Hepatocyte (in vitro differentiated cells): ENCODE measurements around the gene SLC7A7. TPM values are rescaled to one million over a fixed set of nuclear protein-coding genes. Genes with fewer than 3 reads are reported as not detected.

Source experiments
- DNase-seq: peaks from one replicate; pipeline ENCODE4 v3.0.0-alpha.2; 2016; ENCODE audit warnings: low spot score
- H2AFZ ChIP-seq: fragments of 200-600 bp; sonication (generic); 2 replicates; pipeline ENCODE4 v1.6.0; 2016; ENCODE audit warnings: antibody characterized with exemption, mild to moderate bottlenecking
- H3K27ac ChIP-seq: fragments of 200-600 bp; sonication (generic); 2 replicates; pipeline ENCODE4 v1.5.1; 2016; ENCODE audit warnings: mild to moderate bottlenecking
- H3K27me3 ChIP-seq: fragments of 200-600 bp; sonication (generic); 2 replicates; pipeline ENCODE4 v1.6.1; 2016
- H3K36me3 ChIP-seq: fragments of 200-600 bp; sonication (generic); replicated peaks from 2 replicates; pipeline ENCODE4 v1.5.1; 2016; ENCODE audit warnings: low read depth; ENCODE audit not compliant: insufficient read depth
- H3K4me1 ChIP-seq: fragments of 200-600 bp; sonication (generic); 2 replicates; pipeline ENCODE4 v1.5.1; 2016; ENCODE audit warnings: mild to moderate bottlenecking, moderate library complexity; ENCODE audit not compliant: insufficient read depth
- H3K4me2 ChIP-seq: fragments of 200-600 bp; sonication (generic); 2 replicates; pipeline ENCODE4 v1.6.0; 2016
- H3K4me3 ChIP-seq: fragments of 200-600 bp; sonication (generic); 2 replicates; pipeline ENCODE4 v1.5.1; 2016; ENCODE audit warnings: mild to moderate bottlenecking
- H3K79me2 ChIP-seq: fragments of 200-600 bp; sonication (generic); 2 replicates; pipeline ENCODE4 v1.6.0; 2017; ENCODE audit warnings: mild to moderate bottlenecking
- H3K9me2 ChIP-seq: fragments of 200-600 bp; sonication (generic); replicated peaks from 2 replicates; pipeline ENCODE4 v1.6.0; 2017; ENCODE audit warnings: mild to moderate bottlenecking; ENCODE audit not compliant: insufficient read depth
- H3K9me3 ChIP-seq: fragments of 200-600 bp; sonication (generic); 2 replicates; pipeline ENCODE4 v1.5.1; 2016; ENCODE audit warnings: low read depth, mild to moderate bottlenecking
- H4K20me1 ChIP-seq: fragments of 200-600 bp; sonication (generic); 2 replicates; pipeline ENCODE4 v1.6.0; 2016; ENCODE audit warnings: mild to moderate bottlenecking; ENCODE audit not compliant: insufficient read depth, poor library complexity, severe bottlenecking
- EZH2 ChIP-seq: fragments of 200-600 bp; sonication (generic); IDR thresholded peaks from 2 replicates; pipeline ENCODE4 v1.6.1; 2016; ENCODE audit warnings: antibody characterized with exemption, mild to moderate bottlenecking, borderline replicate concordance
- EZH2phosphoT487 ChIP-seq: fragments of 200-600 bp; sonication (generic); IDR thresholded peaks from one replicate; pipeline ENCODE4 v1.6.1; 2018; ENCODE audit warnings: antibody characterized with exemption, mild to moderate bottlenecking, low read depth, moderate library complexity; ENCODE audit not compliant: unreplicated experiment, severe bottlenecking
- WGBS: methylation state at CpG from one replicate; pipeline ENCODE4 v1.1.6; 2016; ENCODE audit warnings: low lambda C conversion rate; ENCODE audit errors: missing lambda C conversion rate; 5-methylcytosine and 5-hydroxymethylcytosine counted together
- polyA plus RNA-seq: library from polyadenylated mRNA; unstranded; fragments of >200 nt; fragmentation: Nextera tagmentation; extraction: Ambion mirVana; gene quantifications from 2 replicates; pipeline ENCODE4 v1.2.1, GENCODE V29; 2016
- total RNA-seq: library from RNA; depleted of rRNA; stranded (reverse); fragments of >200 nt; gene quantifications from 2 replicates; pipeline ENCODE4 v1.2.3, GENCODE V29; 2014
- TF ChIP-seq, protein P1 (sequence below): fragments of 200-600 bp; sonication (generic); IDR thresholded peaks from 2 replicates; pipeline ENCODE4 v1.5.1; 2016; ENCODE audit warnings: antibody characterized with exemption, mild to moderate bottlenecking; ENCODE audit not compliant: poor library complexity

Gene SLC7A7
- total and polyA plus RNA-seq, 2 experiments from 2014 or later: 206 to 337 TPM

DNA sequence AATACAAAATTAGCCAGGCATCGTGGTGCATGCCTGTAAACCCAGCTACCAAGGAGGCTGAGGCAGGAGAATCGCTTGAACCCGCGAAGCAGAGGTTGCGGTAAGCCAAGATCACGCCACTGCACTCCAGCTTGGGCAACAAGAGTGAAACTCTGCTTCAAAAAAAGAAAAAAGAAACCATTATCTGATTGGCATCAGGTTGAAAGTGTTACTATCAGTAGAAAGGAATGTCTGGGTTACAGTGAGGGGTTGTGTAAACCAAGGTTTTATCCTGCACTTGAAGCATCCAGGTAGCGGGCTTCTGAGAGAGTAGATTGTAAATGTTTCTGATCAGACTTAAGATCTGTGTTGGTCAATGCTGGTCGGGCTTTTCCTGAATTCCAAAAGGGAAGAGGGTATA, 62.8 kb downstream of the SLC7A7 start:
- 80% methylated on average over 8 of the region's 8 CpGs for WGBS

GRCh38 chr14:22748631-22749068, 66.6 kb downstream of the SLC7A7 start:
- WGBS: 51% methylated on average over 4 of the region's 4 CpGs
- Histone ChIP-seq H3K4me1 (no peaks in the 10 kb centered on the region), H4K20me1 (no peaks in the 10 kb centered on the region), H3K9me2 (no peaks in the 10 kb centered on the region), H3K79me2 (no peaks in the 10 kb centered on the region), H3K36me3 (no peaks in the 10 kb centered on the region), H3K27me3 (no peaks in the 10 kb centered on the region), H3K9me3 (no peaks in the 10 kb centered on the region), H3K27ac (no peak overlapping the region), H2AFZ (no peak overlapping the region), H3K4me3 (no peak overlapping the region), H3K4me2 (no peak overlapping the region)
- TF ChIP-seq EZH2 (no peak), EZH2phosphoT487 (no peak)
- DNase-seq: no peak

More for the DNA sequence above, 62.8 kb downstream of the SLC7A7 start:
- no peaks in the 10 kb centered on the region for H3K9me3 ChIP-seq
- no peaks in the 10 kb centered on the region for H3K9me2 ChIP-seq
- H3K4me3 ChIP-seq: no peak overlapping the region
- no peak overlapping the region for H3K4me2 ChIP-seq
- H3K4me1 ChIP-seq: no peaks in the 10 kb centered on the region
- DNase-seq: no peak
- no peaks in the 10 kb centered on the region for H4K20me1 ChIP-seq
- H2AFZ ChIP-seq: no peak overlapping the region
- no peaks in the 10 kb centered on the region for H3K27me3 ChIP-seq
- H3K36me3 ChIP-seq: no peaks in the 10 kb centered on the region
- H3K27ac ChIP-seq: no peak overlapping the region
- no peaks in the 10 kb centered on the region for H3K79me2 ChIP-seq
- TF ChIP-seq, protein P1, sequence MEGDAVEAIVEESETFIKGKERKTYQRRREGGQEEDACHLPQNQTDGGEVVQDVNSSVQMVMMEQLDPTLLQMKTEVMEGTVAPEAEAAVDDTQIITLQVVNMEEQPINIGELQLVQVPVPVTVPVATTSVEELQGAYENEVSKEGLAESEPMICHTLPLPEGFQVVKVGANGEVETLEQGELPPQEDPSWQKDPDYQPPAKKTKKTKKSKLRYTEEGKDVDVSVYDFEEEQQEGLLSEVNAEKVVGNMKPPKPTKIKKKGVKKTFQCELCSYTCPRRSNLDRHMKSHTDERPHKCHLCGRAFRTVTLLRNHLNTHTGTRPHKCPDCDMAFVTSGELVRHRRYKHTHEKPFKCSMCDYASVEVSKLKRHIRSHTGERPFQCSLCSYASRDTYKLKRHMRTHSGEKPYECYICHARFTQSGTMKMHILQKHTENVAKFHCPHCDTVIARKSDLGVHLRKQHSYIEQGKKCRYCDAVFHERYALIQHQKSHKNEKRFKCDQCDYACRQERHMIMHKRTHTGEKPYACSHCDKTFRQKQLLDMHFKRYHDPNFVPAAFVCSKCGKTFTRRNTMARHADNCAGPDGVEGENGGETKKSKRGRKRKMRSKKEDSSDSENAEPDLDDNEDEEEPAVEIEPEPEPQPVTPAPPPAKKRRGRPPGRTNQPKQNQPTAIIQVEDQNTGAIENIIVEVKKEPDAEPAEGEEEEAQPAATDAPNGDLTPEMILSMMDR: no peak
- no peak for TF ChIP-seq EZH2phosphoT487

- TF ChIP-seq, protein P1: no peak
These were observed 67.0 kb downstream of the SLC7A7 start for GRCh38 chr14:22748206-22748605.

DNA sequence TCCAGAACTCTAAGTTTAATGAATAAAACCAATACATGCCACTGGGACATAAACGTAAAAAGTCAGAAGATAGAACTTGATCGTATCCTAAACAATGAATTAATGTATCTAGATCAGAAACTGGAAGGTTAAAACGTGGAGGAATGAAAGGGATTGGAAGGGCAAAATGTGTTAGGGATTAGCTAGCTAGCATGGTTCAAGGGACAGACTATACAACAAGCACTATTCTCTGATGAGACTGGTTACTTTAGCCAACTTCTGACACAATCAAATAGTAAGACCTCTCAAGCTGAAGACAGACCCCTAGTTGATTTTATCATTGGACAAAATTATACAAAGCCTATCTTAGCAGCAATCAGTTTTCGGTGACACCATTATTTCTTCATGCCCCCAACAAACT, 67.5 kb downstream of the SLC7A7 start:
- H3K36me3 ChIP-seq: no peaks in the 10 kb centered on the region
- no peaks in the 10 kb centered on the region for H4K20me1 ChIP-seq
- 84% methylated on average over 4 of the region's 4 CpGs for WGBS
- H3K27ac ChIP-seq: no peak overlapping the region
- H3K4me2 ChIP-seq: no peak overlapping the region
- H3K9me3 ChIP-seq: no peaks in the 10 kb centered on the region
- no peaks in the 10 kb centered on the region for H3K79me2 ChIP-seq
- H3K27me3 ChIP-seq: no peaks in the 10 kb centered on the region
- H3K9me2 ChIP-seq: no peaks in the 10 kb centered on the region
- no peaks in the 10 kb centered on the region for H3K4me1 ChIP-seq
- TF ChIP-seq EZH2: no peak
- no peak for TF ChIP-seq EZH2phosphoT487
- TF ChIP-seq, protein P1: no peak
- DNase-seq: no peak
- H3K4me3 ChIP-seq: no peak overlapping the region
- no peak overlapping the region for H2AFZ ChIP-seq

More at GRCh38 chr14:22748206-22748605, 67.0 kb downstream of the SLC7A7 start:
- H3K4me1 ChIP-seq: no peaks in the 10 kb centered on the region
- H3K9me2 ChIP-seq: no peaks in the 10 kb centered on the region
- no peaks in the 10 kb centered on the region for H4K20me1 ChIP-seq
- no peak overlapping the region for H3K4me3 ChIP-seq
- H2AFZ ChIP-seq: no peak overlapping the region
- no peak overlapping the region for H3K4me2 ChIP-seq
- WGBS: 81% methylated on average over 4 of the region's 4 CpGs
- H3K79me2 ChIP-seq: no peaks in the 10 kb centered on the region
- no peak overlapping the region for H3K27ac ChIP-seq
- DNase-seq: no peak
- H3K9me3 ChIP-seq: no peaks in the 10 kb centered on the region
- no peaks in the 10 kb centered on the region for H3K27me3 ChIP-seq
- H3K36me3 ChIP-seq: no peaks in the 10 kb centered on the region
